K562 (cell line): ENCODE results near the gene FBRS. TPM values are rescaled to one million over a fixed set of nuclear protein-coding genes. Genes with fewer than 3 reads are reported as not detected.

Experiments used
- ATAC-seq: fragments of 200-7000 bp; cut with Tn5 transposase; 3 replicates; pipeline ENCODE4 v1.9.1; 2020; ENCODE audit warnings: moderate library complexity
- BruUV-seq: library from RNA; stranded (reverse); fragments of 400-500 nt; replicated peaks from 2 replicates; lab custom pipeline; 2021; lab: Mats Ljungman, UMichigan
- CTCF ChIA-PET: fragments of 300-600 bp; formaldehyde crosslinking; extraction: SDS; loops from one replicate; lab custom pipeline; 2021; ENCODE audit warnings: low intra/inter-chr PET ratio; lab: Yijun Ruan, JAX
- POLR2A ChIA-PET: fragments of 300-600, 350-650 bp; sonication (Branson Sonifier 250); formaldehyde crosslinking; extraction: SDS; loops from one replicate; lab custom pipeline; 2021; ENCODE audit warnings: antibody characterized with exemption, inconsistent platforms; lab: Yijun Ruan, JAX
- DNase-seq, 4 experiments: peaks; one replicate each; pipeline versions ENCODE4 v3.0.0 to v3.0.0-alpha.2; 2011 to 2018; ENCODE audit warnings: low spot score in 3 of 4, mixed read lengths in 3 of 4; ENCODE audit errors: extremely low read depth in 1 of 4
- FAIRE-seq: peaks from 2 replicates; lab custom pipeline; 2011; peaks lifted over from hg19 to GRCh38; lab: Jason Lieb, UNC
- H2AFZ ChIP-seq: 2 replicates; pipeline ENCODE4 v1.6.0; 2011; ENCODE audit warnings: low read depth, low read length, control low read depth, inconsistent platforms
- H3K27ac ChIP-seq: fragments of 200-600 bp; 3 replicates; pipeline ENCODE4 v1.8.0; 2011; ENCODE audit warnings: low read depth, mild to moderate bottlenecking, control low read depth, inconsistent platforms, low read length, moderate library complexity, mixed read lengths; ENCODE audit errors: extremely low read depth
- H3K27me3 ChIP-seq, 2 experiments: fragments of 300-600 bp in 1 of 2; 2 replicates in 1 of 2; 3 replicates in 1 of 2; pipeline versions ENCODE4 v1.6.0 to v1.8.0; 2011; ENCODE audit warnings: inconsistent platforms in 2 of 2, low read length in 2 of 2, mild to moderate bottlenecking in 1 of 2, mixed read lengths in 1 of 2, moderate library complexity in 1 of 2; ENCODE audit not compliant: control insufficient read depth in 2 of 2, insufficient read depth in 2 of 2
- H3K36me3 ChIP-seq: fragments of 300-600 bp; 3 replicates; pipeline ENCODE4 v1.8.0; 2011; ENCODE audit warnings: mild to moderate bottlenecking, low read length, inconsistent platforms; ENCODE audit not compliant: control insufficient read depth, insufficient read depth
- H3K4me1 ChIP-seq, 2 experiments: fragments of 200-600 bp in 1 of 2; replicated peaks in 1 of 2; 2 replicates in 1 of 2; 3 replicates in 1 of 2; pipeline versions ENCODE4 v1.5.1 to v1.8.0; 2011; ENCODE audit warnings: inconsistent platforms in 2 of 2, low read length in 2 of 2, mild to moderate bottlenecking in 1 of 2, mixed read lengths in 1 of 2, moderate library complexity in 1 of 2; ENCODE audit not compliant: control insufficient read depth in 2 of 2, insufficient read depth in 2 of 2
- H3K4me2 ChIP-seq: 2 replicates; pipeline ENCODE4 v1.6.1; 2011; ENCODE audit warnings: low read length, control low read depth, inconsistent platforms, mixed read lengths; ENCODE audit not compliant: insufficient read depth
- H3K4me3 ChIP-seq: fragments of 200-600 bp; sonication (generic), shearing (Covaris generic); 2 replicates; pipeline ENCODE4 v1.5.1; 2016; ENCODE audit warnings: control low read depth, inconsistent platforms
- H3K79me2 ChIP-seq: fragments of 200-600 bp; 3 replicates; pipeline ENCODE4 v1.8.0; 2011; ENCODE audit warnings: low read length, inconsistent platforms; ENCODE audit not compliant: control insufficient read depth, insufficient read depth
- H3K9ac ChIP-seq, 2 experiments: 2 replicates each; pipeline versions ENCODE4 v1.6.0 to v1.6.1; 2011; ENCODE audit warnings: low read depth in 2 of 2, low read length in 2 of 2, control low read depth in 1 of 2, inconsistent platforms in 1 of 2, mild to moderate bottlenecking in 1 of 2, mixed read lengths in 1 of 2; ENCODE audit not compliant: insufficient read depth in 1 of 2
- H3K9me1 ChIP-seq: one replicate; pipeline ENCODE4 v1.6.0; 2011; ENCODE audit warnings: inconsistent platforms, mild to moderate bottlenecking, low read length, moderate library complexity; ENCODE audit not compliant: control insufficient read depth, insufficient read depth
- H3K9me3 ChIP-seq: replicated peaks from 2 replicates; pipeline ENCODE4 v1.5.1; 2011; ENCODE audit warnings: low read depth, low read length, inconsistent platforms; ENCODE audit not compliant: control insufficient read depth, insufficient read depth
- H4K20me1 ChIP-seq: replicated peaks from 2 replicates; pipeline ENCODE4 v1.6.1; 2011; ENCODE audit warnings: low read length, inconsistent platforms, mixed read lengths; ENCODE audit not compliant: control insufficient read depth, insufficient read depth
- CBFB ChIP-seq: sonication (generic); formaldehyde crosslinking; IDR thresholded peaks from 2 replicates; pipeline ENCODE4 v1.4.0; 2020; ENCODE audit warnings: mild to moderate bottlenecking, missing genetic modification reagents
- ETV6 ChIP-seq, 3 experiments: fragments of 150-350 bp in 1 of 3; sonication (generic) in 1 of 3; formaldehyde crosslinking in 1 of 3; IDR thresholded peaks; 2 replicates each; pipeline versions ENCODE4 v1.6.1 to v1.8.0; 2014 to 2022; ENCODE audit warnings: borderline replicate concordance in 2 of 3, low read depth in 2 of 3, antibody characterized with exemption in 1 of 3, low read length in 1 of 3, mild to moderate bottlenecking in 1 of 3, missing genetic modification reagents in 1 of 3
- FOXK2 ChIP-seq, 2 experiments: fragments of 450-650 bp; IDR thresholded peaks in 1 of 2; conservative IDR thresholded peaks in 1 of 2; 2 replicates each; pipeline ENCODE4 v1.6.1; 2016; ENCODE audit warnings: low read depth in 2 of 2, mild to moderate bottlenecking in 1 of 2
- MBD2 ChIP-seq: sonication (generic); IDR thresholded peaks from 2 replicates; pipeline ENCODE4 v1.6.1; 2016; ENCODE audit warnings: low read depth, borderline replicate concordance
- NFIC ChIP-seq: fragments of 450-650 bp; IDR thresholded peaks from 2 replicates; pipeline ENCODE4 v1.6.1; 2017; ENCODE audit warnings: mild to moderate bottlenecking, inconsistent platforms
- POLR2G ChIP-seq: fragments of 200-400 bp; formaldehyde crosslinking; IDR thresholded peaks from 2 replicates; pipeline ENCODE4 v1.6.1; 2017; ENCODE audit warnings: low read depth, mild to moderate bottlenecking, antibody characterized with exemption, low read length, moderate library complexity
- RBFOX2 ChIP-seq: fragments of 200-400 bp; formaldehyde crosslinking; IDR thresholded peaks from 2 replicates; pipeline ENCODE4 v1.6.1; 2017; ENCODE audit warnings: low read depth, mild to moderate bottlenecking, low read length, moderate library complexity
- RFX1 ChIP-seq: fragments of 450-650 bp; IDR thresholded peaks from 2 replicates; pipeline ENCODE4 v1.6.1; 2016; ENCODE audit warnings: mild to moderate bottlenecking, moderate library complexity
- TAF15 ChIP-seq: fragments of 200-400 bp; formaldehyde crosslinking; IDR thresholded peaks from 2 replicates; pipeline ENCODE4 v1.6.1; 2017; ENCODE audit warnings: mild to moderate bottlenecking, low read depth, low read length, moderate library complexity
- TRIM24 ChIP-seq, 2 experiments: fragments of 450-650 bp; IDR thresholded peaks; 2 replicates each; pipeline ENCODE4 v1.6.1; 2016
- ZBTB17 ChIP-seq: fragments of 450-650 bp; formaldehyde crosslinking; IDR thresholded peaks from 2 replicates; pipeline ENCODE4 v1.4.0; 2020; ENCODE audit warnings: mild to moderate bottlenecking
- ZNF140 ChIP-seq: fragments of 250-450 bp; sonication (Bioruptor Pico); IDR thresholded peaks from 2 replicates; pipeline ENCODE4 v1.8.0; 2021; ENCODE audit warnings: moderate library complexity, mild to moderate bottlenecking, inconsistent platforms
- WGBS: fragments of 100-300 bp; shearing (Covaris generic); methylation state at CpG from one replicate; pipeline ENCODE4 v1.1.6; 2016; ENCODE audit warnings: low coverage, mixed read lengths; ENCODE audit not compliant: insufficient coverage; ENCODE audit errors: missing lambda C conversion rate; 5-methylcytosine and 5-hydroxymethylcytosine counted together
- in situ Hi-C: fragments of 300-500 bp; cut with MboI; formaldehyde crosslinking; loops from 4 replicates; pipeline ENCODE4 v1.15.0; 2018; ENCODE audit warnings: inconsistent platforms, mixed read lengths
- intact Hi-C: fragments of 100-400 bp; cut with micrococcal nuclease; formaldehyde crosslinking; loops from 2 replicates; pipeline ENCODE4 v1.14.2; 2022
- polyA plus RNA-seq, 8 experiments: library from polyadenylated mRNA; depleted of rRNA in 4 of 8; stranded (reverse) in 5 of 8; unstranded in 3 of 8; fragments of >200 nt; fragmentation: Nextera tagmentation in 2 of 8; fragmentation: Illumina TruSeq in 1 of 8; extraction: Ambion mirVana in 2 of 8; extraction: Trizol in 1 of 8; gene quantifications; 2 replicates each; pipeline versions ENCODE4 v1.2.1 to v1.2.3, GENCODE V29; 2011 to 2014; ENCODE audit warnings: inconsistent platforms in 1 of 8, missing spikeins in 1 of 8
- total RNA-seq, 7 experiments: library from RNA; depleted of rRNA in 6 of 7; stranded (reverse); fragments of >200 nt in 6 of 7; fragmentation: Illumina TruSeq in 2 of 7; extraction: Trizol in 2 of 7; gene quantifications; 2 replicates each; pipeline versions ENCODE4 v1.2.1 to v1.2.3, GENCODE V29; 2011 to 2021; ENCODE audit warnings: low replicate concordance in 1 of 7
- TF ChIP-seq, protein P1 (sequence below), 2 experiments: IDR thresholded peaks; 2 replicates each; pipeline ENCODE4 v1.6.1; 2011; ENCODE audit warnings: borderline replicate concordance in 1 of 2, control low read depth in 1 of 2, low read depth in 1 of 2, low read length in 1 of 2, mild to moderate bottlenecking in 1 of 2, mixed read lengths in 1 of 2, moderate library complexity in 1 of 2; ENCODE audit not compliant: insufficient read depth in 1 of 2, insufficient read length in 1 of 2, poor library complexity in 1 of 2, severe bottlenecking in 1 of 2; ENCODE audit errors: extremely low read depth in 1 of 2
- TF ChIP-seq, protein P2 (sequence below): fragments of 450-650 bp; formaldehyde crosslinking; conservative IDR thresholded peaks from 2 replicates; pipeline ENCODE4 v1.4.0; 2022; ENCODE audit warnings: mild to moderate bottlenecking, missing genetic modification characterization

The FBRS gene
- total and polyA plus RNA-seq, 9 of the 15 experiments (the other 6 are each of a cell fraction or from before 2014, with no cell fraction given): 0.32 to 59.5 (median 13.1) TPM

DNA sequence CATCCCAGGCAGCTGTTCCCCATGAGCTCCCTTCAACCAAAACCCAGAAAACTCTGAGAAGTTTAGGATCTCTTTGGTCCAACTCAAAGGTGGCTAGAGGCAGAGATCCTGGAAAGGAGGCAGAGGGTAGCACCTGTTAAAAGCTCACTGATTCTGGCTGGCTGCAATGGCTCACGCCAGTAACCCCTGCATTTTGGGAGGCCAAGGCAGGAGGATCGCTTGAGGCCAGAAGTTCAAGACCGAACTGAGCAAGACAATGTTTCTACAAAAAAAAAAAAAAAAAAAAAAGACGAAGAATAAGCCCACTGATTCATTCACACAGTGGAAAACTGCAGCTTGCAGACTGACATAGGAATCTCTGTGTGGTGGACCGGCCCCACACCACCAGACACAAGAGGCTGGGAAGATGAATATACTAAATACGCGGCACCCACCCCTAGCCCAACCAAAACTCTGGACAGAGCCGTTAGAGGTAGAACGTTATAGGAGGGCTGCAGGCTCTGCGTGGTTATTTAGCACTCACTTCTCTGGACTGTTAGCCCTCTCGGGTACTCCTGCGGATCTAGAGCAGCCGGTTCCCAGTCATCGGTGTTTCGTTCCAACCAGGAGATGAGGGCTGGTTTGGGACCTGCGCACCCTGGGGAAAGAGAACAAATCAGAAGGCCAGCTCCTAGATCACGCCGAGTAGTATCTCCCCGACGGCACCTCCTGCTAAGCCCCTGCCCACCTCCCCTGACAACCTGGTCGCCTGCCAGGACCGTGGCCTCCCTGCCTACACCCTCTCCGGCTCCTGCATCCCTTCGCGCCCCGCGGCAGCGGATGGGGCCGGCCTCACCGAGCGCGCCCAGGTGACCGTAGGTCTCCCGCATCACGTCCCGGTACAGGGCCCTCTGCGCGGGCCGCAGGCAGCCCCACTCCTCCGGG is 49.0 kb upstream of the FBRS start (continued):
- TF ChIP-seq, protein P1, sequence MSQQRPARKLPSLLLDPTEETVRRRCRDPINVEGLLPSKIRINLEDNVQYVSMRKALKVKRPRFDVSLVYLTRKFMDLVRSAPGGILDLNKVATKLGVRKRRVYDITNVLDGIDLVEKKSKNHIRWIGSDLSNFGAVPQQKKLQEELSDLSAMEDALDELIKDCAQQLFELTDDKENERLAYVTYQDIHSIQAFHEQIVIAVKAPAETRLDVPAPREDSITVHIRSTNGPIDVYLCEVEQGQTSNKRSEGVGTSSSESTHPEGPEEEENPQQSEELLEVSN (IDR thresholded peaks at IDR 0.05; ENCODE audit: borderline replicate concordance in 1 of 2, extremely low read depth in 1 of 2, insufficient read depth in 1 of 2, insufficient read length in 1 of 2, low read depth in 1 of 2, low read length in 1 of 2, poor library complexity in 1 of 2, severe bottlenecking in 1 of 2): peak in 1 of 2 experiments; percentile 11
- peak; percentile 76 for TF ChIP-seq NFIC
- TF ChIP-seq, all 486 proteins: peak for 30

DNA sequence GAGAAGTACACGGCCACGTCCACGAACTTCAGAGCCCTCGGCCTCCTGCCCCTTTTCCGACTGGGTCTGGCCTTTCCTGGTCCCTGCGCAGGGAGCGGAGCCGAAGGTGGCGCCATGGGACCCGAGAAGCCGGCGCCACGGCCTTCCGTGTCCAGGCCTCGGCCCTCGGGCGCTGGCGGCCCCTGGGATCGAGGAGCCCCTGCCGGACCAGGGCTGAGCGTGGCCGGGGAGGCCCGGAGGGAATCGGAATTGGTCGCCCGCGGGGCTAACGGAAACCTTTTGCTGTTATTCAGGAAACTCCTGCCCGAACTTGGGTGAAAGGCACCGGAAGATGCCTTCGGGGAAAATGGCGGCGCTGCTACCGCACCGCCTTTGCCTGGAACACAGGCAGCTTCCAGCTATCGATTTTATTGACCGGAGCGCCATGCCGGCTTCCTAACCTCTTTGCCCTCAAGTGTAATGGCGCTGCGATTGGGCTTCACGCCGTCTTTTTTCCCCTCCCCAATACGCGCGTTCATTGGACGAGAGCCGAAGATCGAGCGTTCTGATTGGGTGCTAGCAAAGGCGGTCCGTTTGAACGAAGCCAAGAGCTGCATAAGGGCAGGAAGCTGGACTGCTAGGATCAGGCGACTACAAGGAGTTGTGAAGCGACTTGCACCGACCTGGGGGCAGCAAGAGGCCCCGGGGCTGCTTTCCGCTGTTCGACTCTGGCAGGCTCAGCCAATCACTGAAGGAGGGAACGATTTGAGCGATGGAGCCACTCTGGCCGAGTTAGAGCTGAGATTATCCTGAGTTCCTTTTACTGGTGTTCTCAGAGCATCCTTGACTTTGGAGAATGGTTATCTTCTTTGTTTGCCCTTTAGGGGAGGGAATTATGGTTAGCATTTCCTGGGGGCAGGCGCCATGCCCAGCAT is 48.0 kb upstream of the FBRS start, which contains the start of gene ZNF689:
ZNF689 (minus strand) TSS at position 464 of the 914 bp plus-strand sequence; CDS start at position 116, 348 bp downstream.
- Histone ChIP-seq H2AFZ (peak within 1 kb of the TSS; percentile 91), H3K27ac (peak within 1 kb of the TSS; percentile 93), H3K36me3 (peaks cover 33% of the 10 kb centered on the region; the same call in 2 of the 3 replicates), H3K27me3 (no peaks in the 10 kb centered on the region), H4K20me1 (no peaks in the 10 kb centered on the region), H3K9me1 (no peaks in the 10 kb centered on the region), H3K4me3 (peak within 1 kb of the TSS; percentile 71), H3K9me3 (peaks cover 2% of the 10 kb centered on the region; the same call in 1 of the 2 replicates), H3K4me2 (peak within 1 kb of the TSS; percentile 87), H3K9ac (peak within 1 kb of the TSS; percentile 96 to 100), H3K79me2 (peaks cover 17% of the 10 kb centered on the region), H3K4me1 (peaks cover 7 to 17% of the 10 kb centered on the region in 2 experiments)
- DNase-seq (peak; percentile 97 to 99 (median 98)), ATAC-seq (peak; percentile 91), FAIRE-seq (peak; percentile 99)
- ChIA-PET POLR2A (interaction anchor here (0.5 to 1.4 kb wide), 22 partner anchors 8 to 312 kb away, joined by 3 to 11 read pairs (median 3); partner anchors contain the start of genes DCTPP1, ZNF48, ZNF688 and ZNF747), CTCF (no interaction called here)
- TSS peak; percentile 85 for BruUV-seq
- in situ Hi-C loops (no loop called here), intact Hi-C loops (no loop called here)
- WGBS: under 1% methylated on average over 63 of the region's 63 CpGs
- TF ChIP-seq TRIM24 (IDR thresholded peaks at IDR 0.05) (no peak), FOXK2 (conservative IDR thresholded peaks at IDR 0.05 in 1 of 2, IDR thresholded peaks at IDR 0.05 in 1 of 2; ENCODE audit: low read depth in 2 of 2) (peak; percentile 27 to 60; a peak in 2 of 4 replicates), ZNF140 (CRISPR knock-in tag) (no peak), TAF15 (no peak), RFX1 (no peak), POLR2G (peak; percentile 88), CBFB (CRISPR knock-in tag) (peak; percentile 42; the same call in 1 of the 2 replicates), RBFOX2 (peak; percentile 92), ZBTB17 (peak; percentile 83; the same call in 1 of the 2 replicates), ETV6 (IDR thresholded peaks at IDR 0.05; ENCODE audit: borderline replicate concordance in 1 of 2, low read depth in 2 of 2, low read length in 1 of 2) (no peak), ETV6 (CRISPR knock-in tag; IDR thresholded peaks at IDR 0.05; ENCODE audit: borderline replicate concordance) (0 out of 2 replicates have a peak, but pooled peaks have one; percentile 20), MBD2 (peak; percentile 100)
- TF ChIP-seq, protein P2, sequence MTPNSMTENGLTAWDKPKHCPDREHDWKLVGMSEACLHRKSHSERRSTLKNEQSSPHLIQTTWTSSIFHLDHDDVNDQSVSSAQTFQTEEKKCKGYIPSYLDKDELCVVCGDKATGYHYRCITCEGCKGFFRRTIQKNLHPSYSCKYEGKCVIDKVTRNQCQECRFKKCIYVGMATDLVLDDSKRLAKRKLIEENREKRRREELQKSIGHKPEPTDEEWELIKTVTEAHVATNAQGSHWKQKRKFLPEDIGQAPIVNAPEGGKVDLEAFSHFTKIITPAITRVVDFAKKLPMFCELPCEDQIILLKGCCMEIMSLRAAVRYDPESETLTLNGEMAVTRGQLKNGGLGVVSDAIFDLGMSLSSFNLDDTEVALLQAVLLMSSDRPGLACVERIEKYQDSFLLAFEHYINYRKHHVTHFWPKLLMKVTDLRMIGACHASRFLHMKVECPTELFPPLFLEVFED (CRISPR knock-in tag): no peak
